Panc1 (cell line): ENCODE data around the gene CERS1.

ENCODE experiments used
- POLR2AphosphoS5 ChIP-seq: IDR thresholded peaks from 2 replicates; pipeline ENCODE4 v1.6.1; 2012; ENCODE audit warnings: mild to moderate bottlenecking, low read depth, low read length, moderate library complexity
- SIN3A ChIP-seq: IDR thresholded peaks from 2 replicates; pipeline ENCODE4 v1.6.1; 2012; ENCODE audit warnings: low read depth, mild to moderate bottlenecking, low read length, moderate library complexity, borderline replicate concordance; ENCODE audit not compliant: insufficient read depth
- TCF7L2 ChIP-seq: IDR thresholded peaks from 2 replicates; pipeline ENCODE4 v1.6.1; 2011; ENCODE audit warnings: mild to moderate bottlenecking, low read depth, low read length, inconsistent platforms
- TF ChIP-seq, protein P1 (sequence below): fragments of 450-650 bp; IDR thresholded peaks from 2 replicates; pipeline ENCODE4 v1.5.1; 2017; ENCODE audit warnings: mild to moderate bottlenecking
- TF ChIP-seq, protein P2 (sequence below), 2 experiments: IDR thresholded peaks; 2 replicates each; pipeline ENCODE4 v1.6.1; 2011 to 2012; ENCODE audit warnings: low read depth in 2 of 2, control low read depth in 1 of 2, low read length in 1 of 2, mild to moderate bottlenecking in 1 of 2, moderate library complexity in 1 of 2; ENCODE audit not compliant: insufficient read depth in 1 of 2

DNA sequence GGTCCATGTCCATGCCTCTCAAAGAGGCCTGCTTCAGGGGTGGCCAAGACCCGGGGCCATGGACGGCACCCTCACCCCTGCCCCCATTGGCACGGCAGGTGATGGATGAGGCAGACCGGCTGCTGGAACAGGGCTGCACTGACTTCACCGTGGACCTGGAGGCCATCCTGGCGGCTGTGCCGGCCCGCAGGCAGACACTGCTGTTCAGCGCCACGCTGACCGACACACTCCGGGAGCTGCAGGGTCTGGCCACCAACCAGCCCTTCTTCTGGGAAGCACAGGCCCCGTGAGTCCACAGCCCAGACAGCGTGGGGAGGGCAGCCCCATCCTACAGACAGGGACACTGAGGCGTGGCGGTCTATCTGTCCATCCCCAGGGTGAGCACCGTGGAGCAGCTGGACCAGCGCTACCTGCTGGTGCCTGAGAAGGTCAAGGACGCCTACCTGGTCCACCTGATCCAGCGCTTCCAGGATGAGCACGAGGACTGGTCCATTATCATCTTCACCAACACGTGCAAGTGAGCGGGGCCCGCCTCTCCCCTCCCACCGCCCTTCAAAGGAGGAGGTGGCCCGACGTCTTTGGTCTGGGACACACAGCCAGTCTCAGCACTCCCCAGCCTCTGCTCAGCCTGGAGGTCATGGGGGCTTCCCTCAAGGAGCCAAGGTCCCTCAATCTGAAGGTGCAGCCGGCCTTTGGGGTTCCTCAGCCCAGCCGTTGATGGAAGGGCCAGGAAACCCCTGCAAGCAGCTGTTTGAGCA, 26.4 kb upstream of the CERS1 start:
- TF ChIP-seq, protein P1, sequence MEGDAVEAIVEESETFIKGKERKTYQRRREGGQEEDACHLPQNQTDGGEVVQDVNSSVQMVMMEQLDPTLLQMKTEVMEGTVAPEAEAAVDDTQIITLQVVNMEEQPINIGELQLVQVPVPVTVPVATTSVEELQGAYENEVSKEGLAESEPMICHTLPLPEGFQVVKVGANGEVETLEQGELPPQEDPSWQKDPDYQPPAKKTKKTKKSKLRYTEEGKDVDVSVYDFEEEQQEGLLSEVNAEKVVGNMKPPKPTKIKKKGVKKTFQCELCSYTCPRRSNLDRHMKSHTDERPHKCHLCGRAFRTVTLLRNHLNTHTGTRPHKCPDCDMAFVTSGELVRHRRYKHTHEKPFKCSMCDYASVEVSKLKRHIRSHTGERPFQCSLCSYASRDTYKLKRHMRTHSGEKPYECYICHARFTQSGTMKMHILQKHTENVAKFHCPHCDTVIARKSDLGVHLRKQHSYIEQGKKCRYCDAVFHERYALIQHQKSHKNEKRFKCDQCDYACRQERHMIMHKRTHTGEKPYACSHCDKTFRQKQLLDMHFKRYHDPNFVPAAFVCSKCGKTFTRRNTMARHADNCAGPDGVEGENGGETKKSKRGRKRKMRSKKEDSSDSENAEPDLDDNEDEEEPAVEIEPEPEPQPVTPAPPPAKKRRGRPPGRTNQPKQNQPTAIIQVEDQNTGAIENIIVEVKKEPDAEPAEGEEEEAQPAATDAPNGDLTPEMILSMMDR, result no peak
- TF ChIP-seq, protein P2, sequence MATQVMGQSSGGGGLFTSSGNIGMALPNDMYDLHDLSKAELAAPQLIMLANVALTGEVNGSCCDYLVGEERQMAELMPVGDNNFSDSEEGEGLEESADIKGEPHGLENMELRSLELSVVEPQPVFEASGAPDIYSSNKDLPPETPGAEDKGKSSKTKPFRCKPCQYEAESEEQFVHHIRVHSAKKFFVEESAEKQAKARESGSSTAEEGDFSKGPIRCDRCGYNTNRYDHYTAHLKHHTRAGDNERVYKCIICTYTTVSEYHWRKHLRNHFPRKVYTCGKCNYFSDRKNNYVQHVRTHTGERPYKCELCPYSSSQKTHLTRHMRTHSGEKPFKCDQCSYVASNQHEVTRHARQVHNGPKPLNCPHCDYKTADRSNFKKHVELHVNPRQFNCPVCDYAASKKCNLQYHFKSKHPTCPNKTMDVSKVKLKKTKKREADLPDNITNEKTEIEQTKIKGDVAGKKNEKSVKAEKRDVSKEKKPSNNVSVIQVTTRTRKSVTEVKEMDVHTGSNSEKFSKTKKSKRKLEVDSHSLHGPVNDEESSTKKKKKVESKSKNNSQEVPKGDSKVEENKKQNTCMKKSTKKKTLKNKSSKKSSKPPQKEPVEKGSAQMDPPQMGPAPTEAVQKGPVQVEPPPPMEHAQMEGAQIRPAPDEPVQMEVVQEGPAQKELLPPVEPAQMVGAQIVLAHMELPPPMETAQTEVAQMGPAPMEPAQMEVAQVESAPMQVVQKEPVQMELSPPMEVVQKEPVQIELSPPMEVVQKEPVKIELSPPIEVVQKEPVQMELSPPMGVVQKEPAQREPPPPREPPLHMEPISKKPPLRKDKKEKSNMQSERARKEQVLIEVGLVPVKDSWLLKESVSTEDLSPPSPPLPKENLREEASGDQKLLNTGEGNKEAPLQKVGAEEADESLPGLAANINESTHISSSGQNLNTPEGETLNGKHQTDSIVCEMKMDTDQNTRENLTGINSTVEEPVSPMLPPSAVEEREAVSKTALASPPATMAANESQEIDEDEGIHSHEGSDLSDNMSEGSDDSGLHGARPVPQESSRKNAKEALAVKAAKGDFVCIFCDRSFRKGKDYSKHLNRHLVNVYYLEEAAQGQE (IDR thresholded peaks at IDR 0.05; ENCODE audit: insufficient read depth in 1 of 2, low read depth in 2 of 2, low read length in 1 of 2), result no peak
- TF ChIP-seq POLR2AphosphoS5 (no peak), SIN3A (no peak), TCF7L2 (no peak)
